ENCODE data around the gene CNN3. TPM values are rescaled to one million over a fixed set of nuclear protein-coding genes. Genes with fewer than 3 reads are reported as not detected.

CNN3 gene
- total RNA-seq, 2 experiments from 2014 or later, result 1.1 to 1.4 TPM

DNA sequence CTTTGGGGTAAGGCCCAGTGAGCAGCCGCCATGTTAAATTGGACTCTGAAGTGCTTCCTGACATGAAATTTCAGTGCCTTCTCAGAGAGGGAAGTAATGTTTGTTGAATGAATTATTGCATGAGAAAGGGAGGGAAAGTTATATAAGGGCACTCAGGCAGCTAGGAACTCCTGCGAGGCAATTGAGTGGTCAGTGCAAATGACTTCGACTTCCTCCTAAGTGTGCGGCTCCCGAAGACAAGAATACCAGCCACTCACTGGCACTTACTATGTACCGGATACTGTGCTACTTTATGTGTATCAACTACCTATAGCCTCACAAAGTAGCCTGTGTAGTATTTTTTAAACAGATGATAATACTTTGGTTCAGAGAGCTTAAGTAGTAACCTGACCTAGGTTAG is 52.5 kb downstream of the CNN3 start:
- intact Hi-C loops (cut with DNase I, micrococcal nuclease), result no loop called here
- Mint-ChIP-seq H3K27ac (no peak overlapping the region), H3K4me1 (ENCODE audit: low read depth) (no peaks in the 10 kb centered on the region), H3K36me3 (ENCODE audit: low read depth) (no peaks in the 10 kb centered on the region), H3K27me3 (peaks cover 27% of the 10 kb centered on the region), H3K4me3 (no peak overlapping the region), H3K9me3 (no peaks in the 10 kb centered on the region)
- CTCF ChIA-PET, result interaction anchor here (1.0 kb wide), 1 partner anchor 9 kb away, joined by 3 read pairs; no protein-coding TSS in a partner anchor
- Histone ChIP-seq H3K27ac (ENCODE audit: low read depth in 1 of 2, low read length in 2 of 2) (no peak overlapping the region), H3K27me3 (ENCODE audit: control insufficient read depth in 1 of 2, insufficient read depth in 2 of 2, low read length in 2 of 2) (peaks cover 0 to 8% of the 10 kb centered on the region in 2 experiments), H3K4me3 (ENCODE audit: low read length) (no peak overlapping the region), H3K4me1 (ENCODE audit: insufficient read depth, low read length) (no peaks in the 10 kb centered on the region), H3K9me3 (ENCODE audit: control insufficient read depth in 1 of 2, insufficient read depth in 1 of 2, low read length in 2 of 2) (no peaks in the 10 kb centered on the region), H3K36me3 (ENCODE audit: insufficient read depth, low read length) (no peaks in the 10 kb centered on the region)
- POLR2A ChIA-PET, result no interaction called here
- ATAC-seq (ENCODE audit: poor library complexity) (no peak), DNase-seq (no peak)
- TF ChIP-seq, protein P1, sequence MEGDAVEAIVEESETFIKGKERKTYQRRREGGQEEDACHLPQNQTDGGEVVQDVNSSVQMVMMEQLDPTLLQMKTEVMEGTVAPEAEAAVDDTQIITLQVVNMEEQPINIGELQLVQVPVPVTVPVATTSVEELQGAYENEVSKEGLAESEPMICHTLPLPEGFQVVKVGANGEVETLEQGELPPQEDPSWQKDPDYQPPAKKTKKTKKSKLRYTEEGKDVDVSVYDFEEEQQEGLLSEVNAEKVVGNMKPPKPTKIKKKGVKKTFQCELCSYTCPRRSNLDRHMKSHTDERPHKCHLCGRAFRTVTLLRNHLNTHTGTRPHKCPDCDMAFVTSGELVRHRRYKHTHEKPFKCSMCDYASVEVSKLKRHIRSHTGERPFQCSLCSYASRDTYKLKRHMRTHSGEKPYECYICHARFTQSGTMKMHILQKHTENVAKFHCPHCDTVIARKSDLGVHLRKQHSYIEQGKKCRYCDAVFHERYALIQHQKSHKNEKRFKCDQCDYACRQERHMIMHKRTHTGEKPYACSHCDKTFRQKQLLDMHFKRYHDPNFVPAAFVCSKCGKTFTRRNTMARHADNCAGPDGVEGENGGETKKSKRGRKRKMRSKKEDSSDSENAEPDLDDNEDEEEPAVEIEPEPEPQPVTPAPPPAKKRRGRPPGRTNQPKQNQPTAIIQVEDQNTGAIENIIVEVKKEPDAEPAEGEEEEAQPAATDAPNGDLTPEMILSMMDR (IDR thresholded peaks at IDR 0.05), result no peak

DNA sequence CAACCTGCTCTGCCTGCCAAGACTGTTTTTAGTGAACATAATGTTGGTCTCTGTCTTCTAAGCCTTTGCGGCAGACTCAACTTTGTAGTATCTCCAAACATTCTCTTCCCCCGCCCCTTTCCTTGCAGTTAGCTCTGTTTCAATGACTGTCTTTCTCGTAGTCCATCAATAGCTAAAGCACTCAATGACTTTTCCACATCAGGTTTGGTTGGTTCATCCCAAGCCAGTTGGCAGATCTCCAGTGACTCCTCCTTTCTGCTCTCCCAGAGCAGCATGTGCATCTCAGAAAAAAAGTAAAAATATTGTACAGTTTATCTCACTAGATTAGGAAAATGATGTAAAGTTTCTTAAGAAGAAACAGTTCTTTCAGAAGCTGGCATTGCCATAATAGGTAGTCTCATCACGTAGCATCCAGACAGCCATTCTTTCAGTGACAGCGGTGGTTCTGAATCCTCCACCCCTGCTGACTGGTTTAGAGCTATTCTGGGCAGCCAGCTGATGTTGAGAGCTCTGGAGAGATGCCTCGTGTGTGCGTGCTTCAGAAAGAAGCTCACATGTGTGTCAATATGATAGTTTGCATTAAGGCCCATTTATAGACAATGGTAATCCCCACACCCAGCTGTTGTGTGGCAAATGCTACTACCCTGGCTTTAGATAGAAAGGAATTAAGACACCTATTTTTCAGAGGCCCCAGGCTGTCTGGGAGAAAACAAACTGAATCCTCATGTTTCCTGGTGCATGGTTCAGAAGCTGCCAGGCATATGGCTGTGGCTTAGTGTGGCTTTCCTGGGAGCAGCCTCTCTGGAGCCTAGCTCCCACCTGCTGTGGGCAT is 53.2 kb downstream of the CNN3 start:
- H3K9me3 ChIP-seq (ENCODE audit: control insufficient read depth in 1 of 2, insufficient read depth in 1 of 2, low read length in 2 of 2), result no peaks in the 10 kb centered on the region
- DNase-seq (no peak), ATAC-seq (ENCODE audit: poor library complexity) (no peak)
- H3K27ac ChIP-seq (ENCODE audit: low read depth in 1 of 2, low read length in 2 of 2), result no peak overlapping the region
- ChIA-PET CTCF (interaction anchor here (2.2 kb wide), 1 partner anchor 19 kb away, joined by 7 read pairs; no protein-coding TSS in a partner anchor), POLR2A (no interaction called here)
- Mint-ChIP-seq H3K4me3 (no peak overlapping the region), H3K9me3 (no peaks in the 10 kb centered on the region), H3K36me3 (ENCODE audit: low read depth) (no peaks in the 10 kb centered on the region), H3K27me3 (peaks cover 27% of the 10 kb centered on the region), H3K27ac (no peak overlapping the region), H3K4me1 (ENCODE audit: low read depth) (no peaks in the 10 kb centered on the region)
- peaks cover 0 to 8% of the 10 kb centered on the region in 2 experiments for H3K27me3 ChIP-seq (ENCODE audit: control insufficient read depth in 1 of 2, insufficient read depth in 2 of 2, low read length in 2 of 2)
- no peaks in the 10 kb centered on the region for H3K36me3 ChIP-seq (ENCODE audit: insufficient read depth, low read length)
- H3K4me3 ChIP-seq (ENCODE audit: low read length), result no peak overlapping the region
- no peaks in the 10 kb centered on the region for H3K4me1 ChIP-seq (ENCODE audit: insufficient read depth, low read length)
- TF ChIP-seq, protein P1 (IDR thresholded peaks at IDR 0.05), result no peak
- intact Hi-C loops (cut with DNase I, micrococcal nuclease), result no loop called here

DNA sequence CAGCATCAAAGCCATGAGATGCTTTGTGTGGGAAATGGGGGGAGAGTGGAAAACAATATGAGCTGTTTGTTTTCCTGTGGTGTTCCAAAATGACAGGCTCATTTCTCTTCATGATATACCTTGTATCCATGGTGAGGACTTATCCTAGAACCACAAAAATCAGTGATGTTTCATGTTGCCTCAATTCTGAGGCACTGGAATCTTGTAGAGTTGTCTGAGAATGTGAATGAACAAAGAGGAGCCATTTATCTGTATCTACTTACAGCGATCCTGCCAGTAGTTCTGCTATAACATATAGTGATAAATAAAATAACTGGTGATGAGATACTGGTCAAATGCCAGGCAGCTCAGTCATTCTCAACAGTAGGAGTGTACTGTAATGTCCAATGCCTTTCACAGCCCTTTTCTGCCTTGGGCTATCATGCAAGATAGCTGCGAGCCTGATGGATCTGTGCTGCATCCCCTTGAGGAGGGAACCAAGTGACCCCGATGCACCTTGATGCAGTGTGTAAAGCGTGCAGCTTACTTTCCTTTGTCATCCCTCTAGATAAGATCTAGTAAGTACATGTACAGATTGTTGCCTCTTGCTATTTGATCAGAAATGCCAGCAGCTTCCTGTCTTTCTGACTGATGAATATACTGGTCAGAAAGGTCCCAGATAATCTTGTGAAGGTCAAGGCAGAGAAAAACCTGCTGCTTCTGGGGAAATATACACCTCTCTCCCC is 54.0 kb downstream of the CNN3 start:
- POLR2A ChIA-PET, result no interaction called here
- intact Hi-C loops (cut with DNase I, micrococcal nuclease), result no loop called here
- TF ChIP-seq, protein P1 (IDR thresholded peaks at IDR 0.05), result no peak

More for the DNA sequence above, 54.0 kb downstream of the CNN3 start:
- Mint-ChIP-seq H3K4me1 (ENCODE audit: low read depth) (no peaks in the 10 kb centered on the region), H3K27me3 (peaks cover 27% of the 10 kb centered on the region), H3K27ac (no peak overlapping the region), H3K4me3 (no peak overlapping the region), H3K36me3 (ENCODE audit: low read depth) (no peaks in the 10 kb centered on the region), H3K9me3 (no peaks in the 10 kb centered on the region)
- Histone ChIP-seq H3K4me3 (ENCODE audit: low read length) (no peak overlapping the region), H3K27ac (ENCODE audit: low read depth in 1 of 2, low read length in 2 of 2) (no peak overlapping the region), H3K36me3 (ENCODE audit: insufficient read depth, low read length) (no peaks in the 10 kb centered on the region), H3K4me1 (ENCODE audit: insufficient read depth, low read length) (no peaks in the 10 kb centered on the region), H3K27me3 (ENCODE audit: control insufficient read depth in 1 of 2, insufficient read depth in 2 of 2, low read length in 2 of 2) (peaks cover 0 to 8% of the 10 kb centered on the region in 2 experiments), H3K9me3 (ENCODE audit: control insufficient read depth in 1 of 2, insufficient read depth in 1 of 2, low read length in 2 of 2) (no peaks in the 10 kb centered on the region)
- DNase-seq, result no peak
- ATAC-seq (ENCODE audit: poor library complexity), result no peak
- CTCF ChIA-PET, result interaction anchor here (2.2 kb wide), 1 partner anchor 18 kb away, joined by 7 read pairs; no protein-coding TSS in a partner anchor
